Measurements from ENCODE around the gene VAV3. TPM values are rescaled to one million over a fixed set of nuclear protein-coding genes. Genes with fewer than 3 reads are reported as not detected.

The VAV3 gene
- polyA plus RNA-seq, 2 donors = 23.9 to 35.5 TPM

DNA sequence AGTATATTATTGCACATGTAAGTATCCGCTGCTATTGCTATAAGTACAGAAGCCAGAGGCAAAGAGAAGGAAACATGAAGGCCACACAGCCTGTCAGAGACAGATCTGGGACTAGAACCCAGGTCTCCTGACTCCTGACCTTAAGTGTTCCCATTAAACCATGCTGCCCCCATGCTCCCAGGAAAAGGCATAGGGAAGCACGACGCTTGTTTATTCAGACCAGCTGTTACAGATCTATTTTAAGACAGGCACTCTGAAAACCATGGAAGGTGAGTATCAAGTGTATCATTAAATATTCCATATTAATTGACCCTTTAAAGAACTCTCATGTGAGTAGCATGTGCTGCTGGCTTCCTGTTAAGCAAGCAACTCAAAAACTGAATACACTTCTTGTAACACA, 11.4 kb downstream of the VAV3 start:
- Histone ChIP-seq H3K9me3 (ENCODE audit: control insufficient read depth in 2 of 2, insufficient read depth in 1 of 2, low read depth in 1 of 2, low read length in 1 of 2) (no peaks in the 10 kb centered on the region), H3K4me1 (ENCODE audit: control insufficient read depth in 2 of 2, insufficient read depth in 2 of 2, low read length in 1 of 2) (no peaks in the 10 kb centered on the region), H3K27ac (ENCODE audit: low read depth in 2 of 2, low read length in 1 of 2) (no peak overlapping the region), H3K36me3 (ENCODE audit: control insufficient read depth in 2 of 2, insufficient read depth in 2 of 2, low read length in 1 of 2) (no peaks in the 10 kb centered on the region), H3K27me3 (ENCODE audit: control insufficient read depth in 1 of 2, insufficient read depth in 2 of 2, low read length in 2 of 2) (no peaks in the 10 kb centered on the region), H3K4me3 (ENCODE audit: low read depth in 1 of 2, low read length in 2 of 2) (no peak overlapping the region)
- 73 to 76% methylated on average over 3 of the region's 3 CpGs for WGBS, 2 donors

GRCh38 chr1:107952989-107953388, 12.0 kb downstream of the VAV3 start:
- Histone ChIP-seq H3K9me3 (ENCODE audit: control insufficient read depth in 2 of 2, insufficient read depth in 1 of 2, low read depth in 1 of 2, low read length in 1 of 2) (no peaks in the 10 kb centered on the region), H3K36me3 (ENCODE audit: control insufficient read depth in 2 of 2, insufficient read depth in 2 of 2, low read length in 1 of 2) (no peaks in the 10 kb centered on the region), H3K27ac (ENCODE audit: low read depth in 2 of 2, low read length in 1 of 2) (no peak overlapping the region), H3K27me3 (ENCODE audit: control insufficient read depth in 1 of 2, insufficient read depth in 2 of 2, low read length in 2 of 2) (no peaks in the 10 kb centered on the region), H3K4me1 (ENCODE audit: control insufficient read depth in 2 of 2, insufficient read depth in 2 of 2, low read length in 1 of 2) (no peaks in the 10 kb centered on the region), H3K4me3 (ENCODE audit: low read depth in 1 of 2, low read length in 2 of 2) (no peak overlapping the region)
- 48 to 52% methylated on average over 2 of the region's 2 CpGs for WGBS, 2 donors

- H3K36me3 ChIP-seq (ENCODE audit: control insufficient read depth in 2 of 2, insufficient read depth in 2 of 2, low read length in 1 of 2) = no peaks in the 10 kb centered on the region
- H3K27me3 ChIP-seq (ENCODE audit: control insufficient read depth in 1 of 2, insufficient read depth in 2 of 2, low read length in 2 of 2) = no peaks in the 10 kb centered on the region
- WGBS, 2 donors = 78 to 88% methylated on average over 3 of the region's 3 CpGs
- H3K4me1 ChIP-seq (ENCODE audit: control insufficient read depth in 2 of 2, insufficient read depth in 2 of 2, low read length in 1 of 2) = no peaks in the 10 kb centered on the region
- no peaks in the 10 kb centered on the region for H3K9me3 ChIP-seq (ENCODE audit: control insufficient read depth in 2 of 2, insufficient read depth in 1 of 2, low read depth in 1 of 2, low read length in 1 of 2)
- H3K4me3 ChIP-seq (ENCODE audit: low read depth in 1 of 2, low read length in 2 of 2) = no peak overlapping the region
- no peak overlapping the region for H3K27ac ChIP-seq (ENCODE audit: low read depth in 2 of 2, low read length in 1 of 2)
These were observed 14.5 kb downstream of the VAV3 start for GRCh38 chr1:107950464-107950863.

GRCh38 chr1:107949467-107950253, 15.3 kb downstream of the VAV3 start:
- H3K4me1 ChIP-seq (ENCODE audit: control insufficient read depth in 2 of 2, insufficient read depth in 2 of 2, low read length in 1 of 2) = no peaks in the 10 kb centered on the region
- 46 to 50% methylated on average over 3 of the region's 3 CpGs for WGBS, 2 donors
- H3K27ac ChIP-seq (ENCODE audit: low read depth in 2 of 2, low read length in 1 of 2) = no peak overlapping the region

GRCh38 chr1:107946794-107947193, 18.2 kb downstream of the VAV3 start:
- Histone ChIP-seq H3K4me3 (ENCODE audit: low read depth in 1 of 2, low read length in 2 of 2) (no peak overlapping the region), H3K36me3 (ENCODE audit: control insufficient read depth in 2 of 2, insufficient read depth in 2 of 2, low read length in 1 of 2) (no peaks in the 10 kb centered on the region), H3K4me1 (ENCODE audit: control insufficient read depth in 2 of 2, insufficient read depth in 2 of 2, low read length in 1 of 2) (no peaks in the 10 kb centered on the region), H3K9me3 (ENCODE audit: control insufficient read depth in 2 of 2, insufficient read depth in 1 of 2, low read depth in 1 of 2, low read length in 1 of 2) (no peaks in the 10 kb centered on the region), H3K27ac (ENCODE audit: low read depth in 2 of 2, low read length in 1 of 2) (no peak overlapping the region), H3K27me3 (ENCODE audit: control insufficient read depth in 1 of 2, insufficient read depth in 2 of 2, low read length in 2 of 2) (no peaks in the 10 kb centered on the region)

More at GRCh38 chr1:107949467-107950253, 15.3 kb downstream of the VAV3 start:
- H3K9me3 ChIP-seq (ENCODE audit: control insufficient read depth in 2 of 2, insufficient read depth in 1 of 2, low read depth in 1 of 2, low read length in 1 of 2) = no peaks in the 10 kb centered on the region
- no peak overlapping the region for H3K4me3 ChIP-seq (ENCODE audit: low read depth in 1 of 2, low read length in 2 of 2)
- H3K36me3 ChIP-seq (ENCODE audit: control insufficient read depth in 2 of 2, insufficient read depth in 2 of 2, low read length in 1 of 2) = no peaks in the 10 kb centered on the region
- H3K27me3 ChIP-seq (ENCODE audit: control insufficient read depth in 1 of 2, insufficient read depth in 2 of 2, low read length in 2 of 2) = no peaks in the 10 kb centered on the region

DNA sequence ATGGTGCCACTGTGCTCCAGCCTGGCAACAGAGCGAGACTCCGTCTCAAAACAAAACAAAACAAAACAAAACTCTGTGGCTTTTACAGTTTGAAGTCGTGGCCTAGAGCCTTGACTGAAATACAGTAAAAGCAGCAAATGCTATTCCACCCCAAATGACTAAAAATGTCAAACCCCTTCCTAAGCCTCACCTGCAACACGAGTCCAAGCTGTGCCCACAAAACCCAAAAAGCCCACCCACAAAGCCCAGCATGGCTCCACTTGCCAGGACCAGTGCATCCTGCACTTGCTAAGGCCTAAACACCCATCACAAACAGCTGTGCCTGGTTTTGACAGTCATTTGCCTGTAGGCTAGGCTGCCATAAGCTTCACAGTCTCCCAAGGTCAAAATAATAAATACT, 21.3 kb downstream of the VAV3 start:
- no peaks in the 10 kb centered on the region for H3K9me3 ChIP-seq (ENCODE audit: control insufficient read depth in 2 of 2, insufficient read depth in 1 of 2, low read depth in 1 of 2, low read length in 1 of 2)
- WGBS, 2 donors = 76 to 81% methylated on average over 4 of the region's 4 CpGs
- no peaks in the 10 kb centered on the region for H3K4me1 ChIP-seq (ENCODE audit: control insufficient read depth in 2 of 2, insufficient read depth in 2 of 2, low read length in 1 of 2)
- no peaks in the 10 kb centered on the region for H3K36me3 ChIP-seq (ENCODE audit: control insufficient read depth in 2 of 2, insufficient read depth in 2 of 2, low read length in 1 of 2)
- no peak overlapping the region for H3K4me3 ChIP-seq (ENCODE audit: low read depth in 1 of 2, low read length in 2 of 2)
- no peak overlapping the region for H3K27ac ChIP-seq (ENCODE audit: low read depth in 2 of 2, low read length in 1 of 2)
- no peaks in the 10 kb centered on the region for H3K27me3 ChIP-seq (ENCODE audit: control insufficient read depth in 1 of 2, insufficient read depth in 2 of 2, low read length in 2 of 2)

GRCh38 chr1:107942814-107943213, 22.2 kb downstream of the VAV3 start:
- Histone ChIP-seq H3K9me3 (ENCODE audit: control insufficient read depth in 2 of 2, insufficient read depth in 1 of 2, low read depth in 1 of 2, low read length in 1 of 2) (no peaks in the 10 kb centered on the region), H3K4me3 (ENCODE audit: low read depth in 1 of 2, low read length in 2 of 2) (no peak overlapping the region), H3K27me3 (ENCODE audit: control insufficient read depth in 1 of 2, insufficient read depth in 2 of 2, low read length in 2 of 2) (no peaks in the 10 kb centered on the region), H3K27ac (ENCODE audit: low read depth in 2 of 2, low read length in 1 of 2) (no peak overlapping the region), H3K4me1 (ENCODE audit: control insufficient read depth in 2 of 2, insufficient read depth in 2 of 2, low read length in 1 of 2) (no peaks in the 10 kb centered on the region), H3K36me3 (ENCODE audit: control insufficient read depth in 2 of 2, insufficient read depth in 2 of 2, low read length in 1 of 2) (no peaks in the 10 kb centered on the region)
- 65 to 73% methylated on average over 1 of the region's 1 CpG for WGBS, 2 donors

DNA sequence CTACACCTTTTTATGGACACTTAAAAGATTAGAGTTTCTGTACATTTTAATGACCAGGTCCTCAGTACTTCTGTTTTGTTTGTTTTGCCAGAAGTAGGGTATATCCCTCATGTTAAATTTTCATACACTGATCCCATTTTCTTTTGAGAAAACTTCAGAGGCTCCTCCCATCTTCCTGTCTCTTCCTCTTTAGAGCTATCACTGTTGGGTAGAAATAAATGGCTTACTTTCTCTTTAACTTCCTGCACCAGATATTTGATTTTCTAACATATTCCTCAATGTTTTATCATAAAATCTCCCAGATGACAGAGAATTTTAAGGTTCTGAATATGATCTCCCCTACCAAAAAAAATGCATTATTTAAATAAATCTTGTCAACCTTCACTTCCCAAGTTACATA, 23.4 kb downstream of the VAV3 start:
- Histone ChIP-seq H3K27me3 (ENCODE audit: control insufficient read depth in 1 of 2, insufficient read depth in 2 of 2, low read length in 2 of 2) (no peaks in the 10 kb centered on the region), H3K4me1 (ENCODE audit: control insufficient read depth in 2 of 2, insufficient read depth in 2 of 2, low read length in 1 of 2) (peaks cover 0 to 4% of the 10 kb centered on the region in 2 donors), H3K4me3 (ENCODE audit: low read depth in 1 of 2, low read length in 2 of 2) (no peak overlapping the region), H3K27ac (ENCODE audit: low read depth in 2 of 2, low read length in 1 of 2) (no peak overlapping the region), H3K36me3 (ENCODE audit: control insufficient read depth in 2 of 2, insufficient read depth in 2 of 2, low read length in 1 of 2) (no peaks in the 10 kb centered on the region), H3K9me3 (ENCODE audit: control insufficient read depth in 2 of 2, insufficient read depth in 1 of 2, low read depth in 1 of 2, low read length in 1 of 2) (no peaks in the 10 kb centered on the region)

GRCh38 chr1:107941123-107941522, 23.9 kb downstream of the VAV3 start:
- Histone ChIP-seq H3K4me1 (ENCODE audit: control insufficient read depth in 2 of 2, insufficient read depth in 2 of 2, low read length in 1 of 2) (peaks cover 0 to 4% of the 10 kb centered on the region in 2 donors), H3K27me3 (ENCODE audit: control insufficient read depth in 1 of 2, insufficient read depth in 2 of 2, low read length in 2 of 2) (no peaks in the 10 kb centered on the region), H3K4me3 (ENCODE audit: low read depth in 1 of 2, low read length in 2 of 2) (no peak overlapping the region), H3K36me3 (ENCODE audit: control insufficient read depth in 2 of 2, insufficient read depth in 2 of 2, low read length in 1 of 2) (no peaks in the 10 kb centered on the region), H3K27ac (ENCODE audit: low read depth in 2 of 2, low read length in 1 of 2) (no peak overlapping the region), H3K9me3 (ENCODE audit: control insufficient read depth in 2 of 2, insufficient read depth in 1 of 2, low read depth in 1 of 2, low read length in 1 of 2) (no peaks in the 10 kb centered on the region)
- WGBS, 2 donors = 87 to 88% methylated on average over 7 of the region's 7 CpGs

DNA sequence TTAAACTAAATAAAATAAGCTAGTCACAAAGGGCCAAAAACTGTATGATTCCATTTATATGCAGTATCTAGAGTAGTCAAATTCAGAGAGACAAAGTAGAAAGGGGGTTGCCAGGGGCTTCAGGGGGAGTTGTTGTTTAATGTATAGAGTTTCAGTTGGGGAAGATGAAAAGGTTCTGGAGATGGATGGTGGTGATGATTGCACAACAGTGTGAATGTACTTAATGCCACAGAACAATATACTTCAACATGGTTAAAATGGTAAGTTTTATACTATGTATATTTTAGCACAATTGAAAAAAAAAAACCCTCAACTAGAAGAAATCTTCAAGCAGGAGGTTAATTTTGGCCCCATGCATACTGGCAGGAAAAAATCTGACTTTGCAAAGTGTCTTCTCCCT, 24.3 kb downstream of the VAV3 start:
- no peaks in the 10 kb centered on the region for H3K27me3 ChIP-seq (ENCODE audit: control insufficient read depth in 1 of 2, insufficient read depth in 2 of 2, low read length in 2 of 2)
- no peak overlapping the region for H3K27ac ChIP-seq (ENCODE audit: low read depth in 2 of 2, low read length in 1 of 2)
- H3K4me3 ChIP-seq (ENCODE audit: low read depth in 1 of 2, low read length in 2 of 2) = no peak overlapping the region
- peaks cover 0 to 4% of the 10 kb centered on the region in 2 donors for H3K4me1 ChIP-seq (ENCODE audit: control insufficient read depth in 2 of 2, insufficient read depth in 2 of 2, low read length in 1 of 2)
- H3K9me3 ChIP-seq (ENCODE audit: control insufficient read depth in 2 of 2, insufficient read depth in 1 of 2, low read depth in 1 of 2, low read length in 1 of 2) = no peaks in the 10 kb centered on the region
- no peaks in the 10 kb centered on the region for H3K36me3 ChIP-seq (ENCODE audit: control insufficient read depth in 2 of 2, insufficient read depth in 2 of 2, low read length in 1 of 2)
